Stomach (tissue), 9 donors: ENCODE measurements around the gene WDR54. TPM values are rescaled to one million over a fixed set of nuclear protein-coding genes. Genes with fewer than 3 reads are reported as not detected.

Experiments
- DNase-seq, 2 donors: peaks; one replicate each; pipeline versions ENCODE4 v3.0.0 to v3.0.0-alpha.2; 2013 to 2019
- H3K27ac ChIP-seq, 5 donors: fragments of 200-600 bp in 4 of 5; sonication (generic) in 4 of 5; one replicate each; pipeline ENCODE4 v1.5.1; 2013 to 2019; ENCODE audit warnings: mild to moderate bottlenecking in 1 of 5, moderate library complexity in 1 of 5
- H3K27me3 ChIP-seq, 3 donors: fragments of 200-600 bp; sonication (generic); one replicate each; pipeline ENCODE4 v1.5.1; 2017 to 2019; ENCODE audit warnings: mixed run types in 1 of 3
- H3K36me3 ChIP-seq, 4 donors: fragments of 200-600 bp; sonication (generic); 1 replicate in 3 of 4; 2 replicates in 1 of 4; pipeline ENCODE4 v1.5.1; 2016 to 2019
- H3K4me1 ChIP-seq, 4 donors: fragments of 200-600 bp; sonication (generic); one replicate each; pipeline ENCODE4 v1.5.1; 2016 to 2019
- H3K4me3 ChIP-seq, 4 donors: fragments of 200-600 bp; sonication (generic) in 3 of 4; one replicate each; pipeline ENCODE4 v1.5.1; 2016 to 2019; ENCODE audit warnings: mild to moderate bottlenecking in 1 of 4
- H3K9me3 ChIP-seq, 4 donors: fragments of 200-600 bp; sonication (generic); one replicate each; pipeline ENCODE4 v1.5.1; 2016 to 2019
- CTCF ChIP-seq, 7 experiments: fragments of 450-650 bp in 4 of 7; fragments of 200-600 bp in 3 of 7; sonication (generic) in 3 of 7; IDR thresholded peaks; one replicate each; pipeline ENCODE4 v1.5.1; 2016 to 2019; ENCODE audit warnings: antibody characterized with exemption in 7 of 7, control low read depth in 2 of 7, mild to moderate bottlenecking in 1 of 7
- EP300 ChIP-seq: sonication (generic); formaldehyde crosslinking; IDR thresholded peaks from one replicate; pipeline ENCODE4 v1.6.1; 2017; ENCODE audit warnings: antibody characterized with exemption
- POLR2A ChIP-seq, 4 donors: fragments of 450-650 bp; IDR thresholded peaks; one replicate each; pipeline ENCODE4 v1.6.1; 2016; ENCODE audit warnings: antibody characterized with exemption in 4 of 4, control low read depth in 2 of 4, mild to moderate bottlenecking in 1 of 4, moderate library complexity in 1 of 4
- POLR2AphosphoS5 ChIP-seq, 3 donors: sonication (generic); formaldehyde crosslinking; IDR thresholded peaks; one replicate each; pipeline ENCODE4 v1.6.1; 2016; ENCODE audit warnings: antibody characterized with exemption in 3 of 3
- WGBS, 5 donors: extraction: QIAGEN DNeasy Blood & Tissue Kit in 3 of 5; methylation state at CpG; one replicate each; pipeline versions ENCODE4 v1.1.5 to v1.1.7; 2013 to 2018; 5-methylcytosine and 5-hydroxymethylcytosine counted together
- intact Hi-C: fragments of 100-400 bp; cut with DNase I; formaldehyde crosslinking; loops from one replicate; pipeline ENCODE4 v1.15.1; 2023; ENCODE audit warnings: low total_unique reads
- polyA plus RNA-seq, 3 donors: library from polyadenylated mRNA; stranded (reverse); fragments of 200-250 nt; gene quantifications; one replicate each; pipeline ENCODE4 v1.2.3, GENCODE V29; 2013
- total RNA-seq, 5 donors: library from RNA; depleted of rRNA; stranded (reverse); fragments of >200 nt; gene quantifications; one replicate each; pipeline versions ENCODE4 v1.1.0 to v1.2.3, GENCODE V29; 2014 to 2016
- donor health status: healthy with polysubstance abuse.
- donor health status: Bipolar disorder and iron deficiency.
- donor health status: healthy.

WDR54 gene
- total and polyA plus RNA-seq, 8 donors, result 3.5 to 12.8 (median 9.8) TPM; not detected in 1

- peak; percentile 47 to 73 for DNase-seq
Measured at GRCh38 chr2:74413001-74413698, 8.4 kb upstream of the WDR54 start.

GRCh38 chr2:74414441-74414840, 7.1 kb upstream of the WDR54 start:
- Histone ChIP-seq H3K4me1 (peaks cover 28 to 37% (median 32%) of the 10 kb centered on the region in 4 donors), H3K27me3 (peaks cover 0 to 23% (median 8%) of the 10 kb centered on the region in 3 donors), H3K9me3 (no peaks in the 10 kb centered on the region), H3K36me3 (no peaks in the 10 kb centered on the region), H3K4me3 (peak overlapping the region; percentile 46 to 56 (median 55)), H3K27ac (peak overlapping the region in 4 of 5 donors; percentile 52 to 73 (median 62))
- no peak for TF ChIP-seq POLR2AphosphoS5 (IDR thresholded peaks at IDR 0.05)
- intact Hi-C loops, result no loop called here
- no peak for DNase-seq
- 22 to 41% (median 26%) methylated on average over 12 to 19 of the region's 19 CpGs for WGBS, 5 donors

More at GRCh38 chr2:74413001-74413698, 8.4 kb upstream of the WDR54 start:
- Histone ChIP-seq H3K9me3 (no peaks in the 10 kb centered on the region), H3K27ac (peak overlapping the region in 4 of 5 donors; percentile 5 to 68 (median 54)), H3K36me3 (no peaks in the 10 kb centered on the region), H3K4me3 (peak overlapping the region in 3 of 4 donors; percentile 16 to 55 (median 23)), H3K4me1 (peaks cover 28 to 37% (median 32%) of the 10 kb centered on the region in 4 donors), H3K27me3 (peaks cover 0 to 23% (median 8%) of the 10 kb centered on the region in 3 donors)
- TF ChIP-seq POLR2A (IDR thresholded peaks at IDR 0.05) (no peak), EP300 (no peak), POLR2AphosphoS5 (IDR thresholded peaks at IDR 0.05) (peak in 1 of 3 donors; percentile 33), CTCF (IDR thresholded peaks at IDR 0.05) (no peak)
- intact Hi-C loops, result no loop called here
- WGBS, 5 donors, result 32 to 42% (median 38%) methylated on average over 7 to 8 of the region's 8 CpGs

GRCh38 chr2:74414881-74415761, 6.4 kb upstream of the WDR54 start:
- Histone ChIP-seq H3K4me3 (peak overlapping the region; percentile 46 to 56 (median 55)), H3K36me3 (no peaks in the 10 kb centered on the region), H3K27ac (peak overlapping the region in 4 of 5 donors; percentile 29 to 73 (median 62)), H3K27me3 (peaks cover 0 to 23% (median 8%) of the 10 kb centered on the region in 3 donors), H3K9me3 (no peaks in the 10 kb centered on the region), H3K4me1 (peaks cover 28 to 37% (median 32%) of the 10 kb centered on the region in 4 donors)
- TF ChIP-seq CTCF (IDR thresholded peaks at IDR 0.05) (peak in 2 of 7 experiments; percentile 17 to 42), POLR2AphosphoS5 (IDR thresholded peaks at IDR 0.05) (peak in 1 of 3 donors; percentile 9), EP300 (no peak)
- DNase-seq, result peak; percentile 51 to 82
- 4 to 15% (median 11%) methylated on average over 18 to 66 of the region's 66 CpGs for whole genome bisulfite sequencing, 5 donors
- intact Hi-C loops, result no loop called here

GRCh38 chr2:74415762-74416395, 5.7 kb upstream of the WDR54 start:
- Histone ChIP-seq H3K36me3 (no peaks in the 10 kb centered on the region), H3K4me3 (peak overlapping the region; percentile 46 to 56 (median 55)), H3K27ac (peak overlapping the region in 2 of 5 donors; percentile 57 to 68), H3K4me1 (peaks cover 30 to 43% (median 38%) of the 10 kb centered on the region in 4 donors), H3K9me3 (no peaks in the 10 kb centered on the region), H3K27me3 (peaks cover 0 to 23% (median 8%) of the 10 kb centered on the region in 3 donors)
- intact Hi-C loops, result no loop called here
- no peak for TF ChIP-seq POLR2AphosphoS5 (IDR thresholded peaks at IDR 0.05)
- no peak for TF ChIP-seq EP300
- no peak for TF ChIP-seq CTCF (IDR thresholded peaks at IDR 0.05)
- no peak for TF ChIP-seq POLR2A (IDR thresholded peaks at IDR 0.05)
- DNase-seq, result peak in 1 of 2 donors; percentile 44
- 48 to 66% (median 61%) methylated on average over 32 to 35 of the region's 35 CpGs for WGBS, 5 donors
